ENCODE data around the gene ATP6V1E1.

GRCh38 chr22:17612057-17612456, 16.5 kb downstream of the ATP6V1E1 start:
- TF ChIP-seq CTCF (conservative IDR thresholded peaks at IDR 0.05 in 1 of 2, IDR thresholded peaks at IDR 0.05 in 1 of 2; ENCODE audit: low read depth in 1 of 2, low read length in 2 of 2) (no peak), EZH2 (IDR thresholded peaks at IDR 0.05; ENCODE audit: low read length, missing control alignments) (no peak)

Data from fibroblast of lung (primary cell).